SK-N-MC (cell line): ENCODE results near the gene MTM1.

Experiments used
- DNase-seq: peaks from one replicate; pipeline ENCODE4 v3.0.0-alpha.2; 2011; ENCODE audit warnings: low read depth, low spot score
- H3K27ac ChIP-seq: fragments of 200-600 bp; sonication (generic); 2 replicates; pipeline ENCODE4 v1.5.1; 2016; ENCODE audit warnings: mixed run types
- H3K36me3 ChIP-seq: fragments of 200-600 bp; sonication (generic); 2 replicates; pipeline ENCODE4 v1.6.1; 2017; ENCODE audit warnings: antibody characterized with exemption, low read length, mixed read lengths; ENCODE audit not compliant: insufficient read depth
- H3K4me3 ChIP-seq: fragments of 200-600 bp; sonication (generic); 2 replicates; pipeline ENCODE4 v1.5.1; 2016
- H3K9ac ChIP-seq: fragments of 200-600 bp; sonication (generic); 2 replicates; pipeline ENCODE4 v1.8.0; 2017; ENCODE audit warnings: mixed run types, mixed read lengths; ENCODE audit not compliant: insufficient read length
- H3K9me3 ChIP-seq: fragments of 200-600 bp; sonication (generic); 2 replicates; pipeline ENCODE4 v1.6.1; 2017; ENCODE audit warnings: low read depth, mild to moderate bottlenecking, antibody characterized with exemption, low read length, moderate library complexity, mixed read lengths
- EZH2 ChIP-seq: fragments of 200-600 bp; sonication (generic); IDR thresholded peaks from one replicate; pipeline ENCODE4 v1.6.1; 2017; ENCODE audit warnings: antibody characterized with exemption
- FOXP2 ChIP-seq: optimal IDR thresholded peaks from 2 replicates; pipeline ENCODE3; 2011; ENCODE audit warnings: mild to moderate bottlenecking, moderate library complexity; ENCODE audit not compliant: insufficient read depth; ENCODE audit errors: extremely low read length, control extremely low read depth
- POLR2AphosphoS5 ChIP-seq: IDR thresholded peaks from 2 replicates; pipeline ENCODE4 v1.6.1; 2012; ENCODE audit warnings: mild to moderate bottlenecking, low read depth, low read length, borderline replicate concordance

The MTM1 gene

GRCh38 chrX:150648296-150648940 lies 80.0 kb downstream of the MTM1 start:
- no peak for DNase-seq
- Histone ChIP-seq H3K9me3 (no peaks in the 10 kb centered on the region), H3K27ac (no peak overlapping the region), H3K9ac (no peak overlapping the region), H3K36me3 (no peaks in the 10 kb centered on the region), H3K4me3 (no peak overlapping the region)
- TF ChIP-seq POLR2AphosphoS5: no peak
- TF ChIP-seq FOXP2: no peak
- TF ChIP-seq EZH2: no peak

GRCh38 chrX:150649096-150649870 lies 80.9 kb downstream of the MTM1 start:
- TF ChIP-seq POLR2AphosphoS5 (no peak), FOXP2 (no peak), EZH2 (no peak)
- Histone ChIP-seq H3K9ac (no peak overlapping the region), H3K27ac (no peak overlapping the region), H3K36me3 (no peaks in the 10 kb centered on the region), H3K9me3 (no peaks in the 10 kb centered on the region), H3K4me3 (no peak overlapping the region)
- no peak for DNase-seq

- Histone ChIP-seq H3K36me3 (no peaks in the 10 kb centered on the region), H3K9me3 (no peaks in the 10 kb centered on the region), H3K9ac (no peak overlapping the region), H3K4me3 (no peak overlapping the region), H3K27ac (no peak overlapping the region)
- no peak for TF ChIP-seq EZH2
- no peak for TF ChIP-seq POLR2AphosphoS5
- no peak for TF ChIP-seq FOXP2
- no peak for DNase-seq
These were observed 83.5 kb downstream of the MTM1 start for GRCh38 chrX:150651906-150652305.

GRCh38 chrX:150655788-150656187 lies 87.4 kb downstream of the MTM1 start:
- DNase-seq: no peak
- Histone ChIP-seq H3K9me3 (no peaks in the 10 kb centered on the region), H3K9ac (no peak overlapping the region), H3K4me3 (no peak overlapping the region), H3K27ac (no peak overlapping the region), H3K36me3 (no peaks in the 10 kb centered on the region)
- no peak for TF ChIP-seq EZH2
- TF ChIP-seq FOXP2: no peak
- no peak for TF ChIP-seq POLR2AphosphoS5

- TF ChIP-seq POLR2AphosphoS5 (no peak), FOXP2 (no peak), EZH2 (no peak)
- H3K27ac ChIP-seq: no peak overlapping the region
- no peak overlapping the region for H3K4me3 ChIP-seq
- H3K9me3 ChIP-seq: no peaks in the 10 kb centered on the region
- H3K9ac ChIP-seq: no peak overlapping the region
- no peaks in the 10 kb centered on the region for H3K36me3 ChIP-seq
- DNase-seq: no peak
These were observed 94.7 kb downstream of the MTM1 start for GRCh38 chrX:150663073-150663472.

- no peak overlapping the region for H3K4me3 ChIP-seq
- no peaks in the 10 kb centered on the region for H3K9me3 ChIP-seq
- no peak overlapping the region for H3K27ac ChIP-seq
- H3K9ac ChIP-seq: no peak overlapping the region
- H3K36me3 ChIP-seq: no peaks in the 10 kb centered on the region
- DNase-seq: no peak
- TF ChIP-seq EZH2 (no peak), POLR2AphosphoS5 (no peak), FOXP2 (no peak)
These were observed 95.9 kb downstream of the MTM1 start for GRCh38 chrX:150664290-150664689.

GRCh38 chrX:150676221-150676620 lies 107.8 kb downstream of the MTM1 start:
- Histone ChIP-seq H3K9me3 (no peaks in the 10 kb centered on the region), H3K27ac (no peak overlapping the region), H3K4me3 (no peak overlapping the region), H3K9ac (no peak overlapping the region), H3K36me3 (no peaks in the 10 kb centered on the region)
- no peak for TF ChIP-seq POLR2AphosphoS5
- TF ChIP-seq FOXP2: no peak
- TF ChIP-seq EZH2: no peak
- no peak for DNase-seq

GRCh38 chrX:150680974-150681373 lies 112.6 kb downstream of the MTM1 start:
- DNase-seq: no peak
- TF ChIP-seq FOXP2 (no peak), EZH2 (no peak), POLR2AphosphoS5 (no peak)
- Histone ChIP-seq H3K36me3 (no peaks in the 10 kb centered on the region), H3K4me3 (no peak overlapping the region), H3K27ac (no peak overlapping the region), H3K9ac (no peak overlapping the region), H3K9me3 (no peaks in the 10 kb centered on the region)
